Left kidney (tissue), 8 donors: ENCODE results near the gene CLSTN3. TPM values are rescaled to one million over a fixed set of nuclear protein-coding genes. Genes with fewer than 3 reads are reported as not detected.
A peak's percentile ranks its signal among the peaks of the same experiment; 100 is the strongest.

Experiments
- DNase-seq: peaks from one replicate; pipeline ENCODE4 v3.0.0-alpha.2; 2013
- long read RNA-seq, 8 donors: transcript quantifications; one replicate each; lab custom pipeline, GENCODE V29; 2026
- polyA plus RNA-seq: library from polyadenylated mRNA; unstranded; fragments of 120-200 nt; gene quantifications from one replicate; pipeline ENCODE4 v1.2.1, GENCODE V29; 2013; ENCODE audit not compliant: insufficient read length

Gene CLSTN3
- 128 TPM for polyA plus RNA-seq
- long read RNA-seq, donor 1, full-length matches to known transcripts, result 16 of 111 reads
- long read RNA-seq, donor 1, partial matches to known transcripts, result 95 of 111 reads
- long read RNA-seq, donor 1, other reads (novel, unspliced or antisense), result 0 of 111 reads
- long read RNA-seq, donor 2, full-length matches to known transcripts, result 22 of 115 reads
- long read RNA-seq, donor 2, partial matches to known transcripts, result 93 of 115 reads
- long read RNA-seq, donor 2, other reads (novel, unspliced or antisense), result 0 of 115 reads
- long read RNA-seq, donor 3, full-length matches to known transcripts, result 11 of 39 reads
- long read RNA-seq, donor 3, partial matches to known transcripts, result 28 of 39 reads
- long read RNA-seq, donor 3, other reads (novel, unspliced or antisense), result 0 of 39 reads
- long read RNA-seq, donor 4, transcript CLSTN3-214 (2 exons, 390 nt), result major isoform, 5 of 10 reads
- long read RNA-seq, donor 4, partial matches to known transcripts, result 5 of 10 reads
- long read RNA-seq, donor 4, other reads (novel, unspliced or antisense), result 0 of 10 reads
- long read RNA-seq, donor 5, full-length matches to known transcripts, result 13 of 123 reads
- long read RNA-seq, donor 5, partial matches to known transcripts, result 110 of 123 reads
- long read RNA-seq, donor 5, other reads (novel, unspliced or antisense), result 0 of 123 reads
- long read RNA-seq, donor 6, full-length matches to known transcripts, result 12 of 69 reads
- long read RNA-seq, donor 6, partial matches to known transcripts, result 57 of 69 reads
- long read RNA-seq, donor 6, other reads (novel, unspliced or antisense), result 0 of 69 reads
- long read RNA-seq, donor 7, full-length matches to known transcripts, result 22 of 94 reads
- long read RNA-seq, donor 7, partial matches to known transcripts, result 72 of 94 reads
- long read RNA-seq, donor 7, other reads (novel, unspliced or antisense), result 0 of 94 reads
- long read RNA-seq, donor 8, full-length matches to known transcripts, result 2 of 29 reads
- long read RNA-seq, donor 8, partial matches to known transcripts, result 27 of 29 reads
- long read RNA-seq, donor 8, other reads (novel, unspliced or antisense), result 0 of 29 reads

- DNase-seq, result peak; percentile 89
These were observed at the start of gene CLSTN3 for GRCh38 chr12:7129872-7130691. Gene CLSTN3 (plus strand): TSS chr12:7130371. CDS start chr12:7130649, 278 bp downstream.

GRCh38 chr12:7081037-7081436 lies 49.1 kb upstream of the CLSTN3 start:
- no peak for DNase-seq

DNA sequence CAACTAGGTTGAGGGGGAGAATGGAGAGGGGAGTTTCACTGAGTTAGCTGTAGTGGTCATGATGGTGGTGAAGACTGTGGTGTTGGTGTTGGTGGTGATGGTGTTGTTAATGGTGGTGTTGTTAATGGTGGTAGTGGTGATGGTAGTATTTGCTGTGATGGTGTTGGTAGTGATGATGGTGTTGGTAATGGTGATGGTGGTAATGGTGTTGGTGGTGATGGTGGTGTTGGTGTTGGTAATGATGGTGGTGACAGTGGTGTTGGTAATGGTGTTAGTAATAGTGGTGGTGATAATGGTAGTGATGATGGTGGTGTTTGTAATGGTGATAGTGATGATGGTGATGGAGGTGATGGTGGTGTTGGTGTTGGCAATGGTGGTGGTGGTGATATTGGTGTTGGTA lies 47.0 kb upstream of the CLSTN3 start:
- DNase-seq, result no peak

DNA sequence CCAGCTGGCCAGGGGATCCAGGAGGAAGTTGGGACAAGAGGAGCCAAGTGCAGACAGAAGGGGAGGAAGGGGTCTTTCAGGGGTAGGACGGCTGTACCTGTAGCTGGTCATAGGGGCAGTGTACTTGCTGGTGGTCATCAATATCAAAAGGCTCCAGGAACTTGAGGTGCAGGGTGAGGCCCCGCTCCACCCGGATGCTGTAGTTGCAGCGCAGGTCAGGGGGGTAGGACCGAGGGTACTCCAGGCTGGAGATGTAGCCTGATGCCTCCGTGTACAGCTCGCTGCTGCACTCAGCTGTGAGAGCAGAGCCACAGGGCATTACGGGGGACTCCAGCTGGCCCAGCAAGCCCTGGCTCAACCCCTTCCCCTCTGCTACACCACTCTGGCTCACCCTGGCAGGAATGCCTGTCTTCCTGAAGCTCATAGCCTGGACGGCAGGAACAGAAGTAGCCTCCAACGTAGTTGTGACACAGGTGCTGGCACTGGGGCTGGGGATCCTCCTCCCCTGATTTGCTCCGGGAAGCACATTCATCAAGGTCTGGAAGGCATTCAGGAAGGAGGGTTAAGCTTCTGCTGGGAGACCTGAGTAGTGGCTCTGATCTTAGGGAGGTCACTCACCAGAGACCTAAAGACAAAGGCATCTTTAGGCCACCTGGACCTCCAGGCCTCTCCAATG lies 40.8 kb upstream of the CLSTN3 start:
- DNase-seq, result no peak

- DNase-seq, result no peak
These were observed 39.8 kb upstream of the CLSTN3 start for GRCh38 chr12:7090222-7090998.

- DNase-seq, result no peak
These were observed 39.0 kb upstream of the CLSTN3 start for GRCh38 chr12:7091171-7091570.

GRCh38 chr12:7091660-7092228 lies 38.4 kb upstream of the CLSTN3 start:
- DNase-seq, result peak; percentile 24

DNA sequence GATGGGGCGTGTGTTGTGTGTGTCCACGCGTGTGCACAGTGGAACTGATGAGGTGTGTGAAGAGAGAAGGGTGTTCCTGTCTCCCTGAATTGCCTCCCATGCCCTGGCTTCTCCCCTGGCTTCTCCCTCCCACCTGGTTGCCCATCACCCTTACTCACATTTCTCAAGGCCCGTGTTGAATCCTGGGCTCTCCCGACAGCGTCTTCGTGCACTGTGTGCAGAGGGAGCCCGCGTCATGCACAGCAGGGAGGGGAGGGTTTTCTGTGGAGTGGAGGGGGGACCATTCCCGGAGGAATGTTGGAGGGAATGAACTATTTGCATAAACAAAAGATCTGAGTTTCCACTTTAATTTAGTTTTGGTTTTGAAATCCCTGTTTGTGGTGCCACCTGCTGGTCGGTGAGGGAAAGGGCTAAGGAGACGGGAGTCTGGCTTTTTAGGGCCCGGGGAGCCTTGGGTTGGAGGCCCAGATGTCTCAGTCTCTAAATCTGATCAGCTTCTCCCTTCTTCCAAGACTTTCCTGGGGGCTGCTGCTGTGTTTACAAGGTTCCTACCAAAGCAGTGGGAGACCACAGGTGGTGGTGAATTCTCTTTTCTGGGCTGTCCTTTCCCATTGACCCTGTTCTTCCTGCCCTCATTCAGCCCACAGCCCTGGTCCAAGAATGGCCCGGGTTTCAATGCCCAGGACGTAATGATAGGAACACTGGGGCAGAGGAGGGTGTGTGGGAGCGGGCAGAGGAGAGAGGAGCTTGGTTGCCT lies 37.8 kb upstream of the CLSTN3 start, which contains the start of gene C1R:
TSS of gene C1R (minus strand) at position 217 of the 757 bp plus-strand sequence. CDS start at position 160, 57 bp downstream.
- peak; percentile 82 for DNase-seq

- DNase-seq, result no peak
These were observed 37.1 kb upstream of the CLSTN3 start for GRCh38 chr12:7092986-7093460.

- DNase-seq, result no peak
These were observed 36.7 kb upstream of the CLSTN3 start for GRCh38 chr12:7093486-7093885.

- DNase-seq, result no peak
These were observed 36.3 kb upstream of the CLSTN3 start for GRCh38 chr12:7093892-7094291.

- DNase-seq, result no peak
These were observed 33.9 kb upstream of the CLSTN3 start for GRCh38 chr12:7096006-7096932.

GRCh38 chr12:7096979-7097378 lies 33.2 kb upstream of the CLSTN3 start:
- no peak for DNase-seq

DNA sequence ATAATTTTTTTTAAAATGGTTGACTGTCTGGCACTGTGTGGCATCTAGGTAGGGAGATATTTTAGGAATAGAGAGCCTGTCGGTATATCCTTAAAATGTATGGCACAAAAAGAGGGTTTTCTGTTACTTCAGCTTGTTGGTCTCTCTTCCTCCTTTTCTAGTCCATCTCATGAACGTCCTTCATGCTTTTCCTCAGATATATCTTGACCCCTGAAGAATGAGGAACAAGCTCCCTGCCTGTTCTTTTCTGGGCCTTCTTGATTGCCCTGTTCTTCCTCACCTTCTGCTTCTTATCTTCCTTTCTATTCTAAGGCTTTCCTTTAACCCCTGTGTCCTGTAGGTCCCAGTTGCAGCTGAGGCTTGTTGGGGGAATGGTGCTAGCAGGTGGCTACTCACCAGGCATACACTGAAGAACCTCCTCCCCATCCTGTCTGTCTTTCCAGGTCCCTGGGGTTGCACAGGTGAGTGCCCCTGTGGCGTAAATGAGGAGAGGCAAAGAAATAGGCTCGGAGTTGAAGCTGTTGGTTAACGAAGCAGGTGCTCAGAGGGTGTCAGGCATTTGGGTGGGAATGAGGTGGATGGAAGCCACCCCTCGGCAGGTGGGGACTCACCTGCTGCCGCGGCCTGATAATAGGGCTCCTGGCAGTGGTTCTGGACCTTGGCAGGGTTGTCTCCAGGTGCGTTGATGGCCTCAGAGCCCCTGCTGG lies 30.7 kb upstream of the CLSTN3 start:
- DNase-seq, result no peak

GRCh38 chr12:7100239-7100638 lies 29.9 kb upstream of the CLSTN3 start:
- no peak for DNase-seq

- no peak for DNase-seq
These were observed 29.0 kb upstream of the CLSTN3 start for GRCh38 chr12:7101047-7101693.
